HL-60 (cell line): ENCODE data around the gene RIBC2.

ENCODE experiments used
- POLR2AphosphoS5 ChIP-seq: IDR thresholded peaks from 2 replicates; pipeline ENCODE4 v1.6.1; 2012; ENCODE audit warnings: low read depth
- TF ChIP-seq, protein P1 (sequence below): IDR thresholded peaks from one replicate; pipeline ENCODE4 v1.5.1; 2011; ENCODE audit warnings: low read length, control low read depth, inconsistent platforms; ENCODE audit not compliant: insufficient read depth
- TF ChIP-seq, protein P2 (sequence below): IDR thresholded peaks from 2 replicates; pipeline ENCODE4 v1.6.1; 2012; ENCODE audit warnings: low read depth; ENCODE audit not compliant: insufficient replicate concordance

DNA sequence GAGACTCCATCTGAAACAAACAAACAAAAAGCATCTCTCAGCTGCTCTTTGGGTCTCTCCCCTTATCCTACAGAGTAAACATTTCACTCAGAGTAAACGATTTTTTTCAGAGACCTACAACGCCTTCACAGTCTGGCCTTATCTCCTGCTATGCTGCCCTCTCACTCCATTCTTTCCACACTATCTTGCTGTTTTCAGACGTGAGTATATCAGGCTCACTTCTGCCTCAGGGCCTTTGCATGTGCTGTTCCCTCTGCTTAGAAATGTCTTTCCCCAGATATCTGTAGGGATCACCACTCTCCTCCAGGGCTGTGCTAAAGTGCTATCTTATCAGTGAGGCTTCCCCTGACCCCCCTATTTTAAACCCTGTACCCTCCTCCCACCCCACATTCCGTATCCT lies 6.5 kb downstream of the RIBC2 start:
- TF ChIP-seq, protein P1, sequence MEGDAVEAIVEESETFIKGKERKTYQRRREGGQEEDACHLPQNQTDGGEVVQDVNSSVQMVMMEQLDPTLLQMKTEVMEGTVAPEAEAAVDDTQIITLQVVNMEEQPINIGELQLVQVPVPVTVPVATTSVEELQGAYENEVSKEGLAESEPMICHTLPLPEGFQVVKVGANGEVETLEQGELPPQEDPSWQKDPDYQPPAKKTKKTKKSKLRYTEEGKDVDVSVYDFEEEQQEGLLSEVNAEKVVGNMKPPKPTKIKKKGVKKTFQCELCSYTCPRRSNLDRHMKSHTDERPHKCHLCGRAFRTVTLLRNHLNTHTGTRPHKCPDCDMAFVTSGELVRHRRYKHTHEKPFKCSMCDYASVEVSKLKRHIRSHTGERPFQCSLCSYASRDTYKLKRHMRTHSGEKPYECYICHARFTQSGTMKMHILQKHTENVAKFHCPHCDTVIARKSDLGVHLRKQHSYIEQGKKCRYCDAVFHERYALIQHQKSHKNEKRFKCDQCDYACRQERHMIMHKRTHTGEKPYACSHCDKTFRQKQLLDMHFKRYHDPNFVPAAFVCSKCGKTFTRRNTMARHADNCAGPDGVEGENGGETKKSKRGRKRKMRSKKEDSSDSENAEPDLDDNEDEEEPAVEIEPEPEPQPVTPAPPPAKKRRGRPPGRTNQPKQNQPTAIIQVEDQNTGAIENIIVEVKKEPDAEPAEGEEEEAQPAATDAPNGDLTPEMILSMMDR = no peak
- no peak for TF ChIP-seq POLR2AphosphoS5
- TF ChIP-seq, protein P2, sequence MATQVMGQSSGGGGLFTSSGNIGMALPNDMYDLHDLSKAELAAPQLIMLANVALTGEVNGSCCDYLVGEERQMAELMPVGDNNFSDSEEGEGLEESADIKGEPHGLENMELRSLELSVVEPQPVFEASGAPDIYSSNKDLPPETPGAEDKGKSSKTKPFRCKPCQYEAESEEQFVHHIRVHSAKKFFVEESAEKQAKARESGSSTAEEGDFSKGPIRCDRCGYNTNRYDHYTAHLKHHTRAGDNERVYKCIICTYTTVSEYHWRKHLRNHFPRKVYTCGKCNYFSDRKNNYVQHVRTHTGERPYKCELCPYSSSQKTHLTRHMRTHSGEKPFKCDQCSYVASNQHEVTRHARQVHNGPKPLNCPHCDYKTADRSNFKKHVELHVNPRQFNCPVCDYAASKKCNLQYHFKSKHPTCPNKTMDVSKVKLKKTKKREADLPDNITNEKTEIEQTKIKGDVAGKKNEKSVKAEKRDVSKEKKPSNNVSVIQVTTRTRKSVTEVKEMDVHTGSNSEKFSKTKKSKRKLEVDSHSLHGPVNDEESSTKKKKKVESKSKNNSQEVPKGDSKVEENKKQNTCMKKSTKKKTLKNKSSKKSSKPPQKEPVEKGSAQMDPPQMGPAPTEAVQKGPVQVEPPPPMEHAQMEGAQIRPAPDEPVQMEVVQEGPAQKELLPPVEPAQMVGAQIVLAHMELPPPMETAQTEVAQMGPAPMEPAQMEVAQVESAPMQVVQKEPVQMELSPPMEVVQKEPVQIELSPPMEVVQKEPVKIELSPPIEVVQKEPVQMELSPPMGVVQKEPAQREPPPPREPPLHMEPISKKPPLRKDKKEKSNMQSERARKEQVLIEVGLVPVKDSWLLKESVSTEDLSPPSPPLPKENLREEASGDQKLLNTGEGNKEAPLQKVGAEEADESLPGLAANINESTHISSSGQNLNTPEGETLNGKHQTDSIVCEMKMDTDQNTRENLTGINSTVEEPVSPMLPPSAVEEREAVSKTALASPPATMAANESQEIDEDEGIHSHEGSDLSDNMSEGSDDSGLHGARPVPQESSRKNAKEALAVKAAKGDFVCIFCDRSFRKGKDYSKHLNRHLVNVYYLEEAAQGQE = no peak
